ENCODE results near the gene NHS. TPM values are rescaled to one million over a fixed set of nuclear protein-coding genes. Genes with fewer than 3 reads are reported as not detected.

The NHS gene
- total RNA-seq, 2 donors from 2014 or later = under 0.01 to 1.3 TPM

DNA sequence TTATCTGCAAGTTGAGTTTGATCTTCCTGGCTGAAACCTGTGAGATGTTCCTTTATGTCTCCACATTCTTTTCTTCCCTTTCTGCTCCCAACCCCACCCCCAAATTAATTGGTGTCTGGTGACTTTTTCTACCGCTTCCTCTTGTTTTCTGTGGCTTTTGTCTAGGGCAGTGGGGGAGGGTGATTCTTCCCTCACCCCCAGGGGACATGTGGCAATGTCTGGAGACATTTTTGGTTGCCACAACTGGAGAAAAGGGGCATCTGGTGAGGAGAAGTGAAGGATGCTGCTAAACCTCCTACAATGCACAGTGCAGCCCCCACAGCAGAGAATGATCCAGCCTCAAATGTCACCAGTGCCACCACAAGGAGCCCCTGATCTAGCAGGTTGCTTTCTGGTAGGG is 152.9 kb downstream of the NHS start:
- peaks cover 12% of the 10 kb centered on the region for H3K4me1 ChIP-seq
- no peak overlapping the region for H3K4me3 ChIP-seq
- DNase-seq (peak in 1 of 4 donors; percentile 10), ATAC-seq (no peak)
- H3K27me3 ChIP-seq = no peaks in the 10 kb centered on the region
- WGBS, 2 donors = 80% methylated on average over 1 of the region's 1 CpG
- no peaks in the 10 kb centered on the region for H3K9me3 ChIP-seq
- intact Hi-C loops (cut with DNase I) = no loop called here
- TF ChIP-seq, protein P1, sequence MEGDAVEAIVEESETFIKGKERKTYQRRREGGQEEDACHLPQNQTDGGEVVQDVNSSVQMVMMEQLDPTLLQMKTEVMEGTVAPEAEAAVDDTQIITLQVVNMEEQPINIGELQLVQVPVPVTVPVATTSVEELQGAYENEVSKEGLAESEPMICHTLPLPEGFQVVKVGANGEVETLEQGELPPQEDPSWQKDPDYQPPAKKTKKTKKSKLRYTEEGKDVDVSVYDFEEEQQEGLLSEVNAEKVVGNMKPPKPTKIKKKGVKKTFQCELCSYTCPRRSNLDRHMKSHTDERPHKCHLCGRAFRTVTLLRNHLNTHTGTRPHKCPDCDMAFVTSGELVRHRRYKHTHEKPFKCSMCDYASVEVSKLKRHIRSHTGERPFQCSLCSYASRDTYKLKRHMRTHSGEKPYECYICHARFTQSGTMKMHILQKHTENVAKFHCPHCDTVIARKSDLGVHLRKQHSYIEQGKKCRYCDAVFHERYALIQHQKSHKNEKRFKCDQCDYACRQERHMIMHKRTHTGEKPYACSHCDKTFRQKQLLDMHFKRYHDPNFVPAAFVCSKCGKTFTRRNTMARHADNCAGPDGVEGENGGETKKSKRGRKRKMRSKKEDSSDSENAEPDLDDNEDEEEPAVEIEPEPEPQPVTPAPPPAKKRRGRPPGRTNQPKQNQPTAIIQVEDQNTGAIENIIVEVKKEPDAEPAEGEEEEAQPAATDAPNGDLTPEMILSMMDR (IDR thresholded peaks at IDR 0.05) = no peak
- no peak for TF ChIP-seq POLR2A (IDR thresholded peaks at IDR 0.05)
- H3K36me3 ChIP-seq (replicated peaks in 1 of 2; ENCODE audit: insufficient read depth in 1 of 2, low read depth in 2 of 2) = no peaks in the 10 kb centered on the region
- peak overlapping the region in 3 of 4 donors; percentile 17 to 65 (median 47) for H3K27ac ChIP-seq

DNA sequence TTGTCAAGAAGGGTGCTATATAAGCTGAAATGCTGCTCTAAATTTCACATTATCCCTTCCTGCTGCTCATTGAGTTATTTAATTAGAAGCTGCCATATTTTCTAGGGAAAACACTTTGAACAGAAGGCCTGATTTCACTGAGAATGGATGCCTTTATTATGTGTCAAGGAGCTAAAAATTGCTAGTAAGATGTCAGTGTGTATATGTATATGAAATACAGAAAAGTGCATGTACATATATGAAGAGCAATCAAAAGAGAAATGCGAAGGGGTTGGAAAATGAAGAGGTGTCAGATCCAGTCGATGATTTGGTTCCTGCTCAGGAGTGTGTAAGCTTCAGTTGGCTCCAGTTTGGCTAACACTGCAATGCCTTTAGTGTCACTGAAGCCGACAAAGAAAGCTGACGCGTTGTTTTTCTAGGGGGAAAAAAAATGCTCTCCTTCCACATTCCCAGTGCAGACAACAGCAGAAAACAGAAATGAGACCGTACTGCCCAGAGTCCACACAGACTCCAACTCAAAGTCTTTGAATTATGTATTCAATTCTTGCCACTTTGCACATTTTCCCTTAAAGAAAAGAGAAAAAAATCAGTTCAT is 154.2 kb downstream of the NHS start:
- intact Hi-C loops (cut with DNase I) = no loop called here
- no peak for DNase-seq
- WGBS, 2 donors = 48 to 77% methylated on average over 6 of the region's 6 CpGs
- no peak overlapping the region for H3K4me3 ChIP-seq
- no peak for TF ChIP-seq POLR2A (IDR thresholded peaks at IDR 0.05)
- TF ChIP-seq, protein P1 (IDR thresholded peaks at IDR 0.05) = no peak
- no peaks in the 10 kb centered on the region for H3K36me3 ChIP-seq (replicated peaks in 1 of 2; ENCODE audit: insufficient read depth in 1 of 2, low read depth in 2 of 2)
- H3K9me3 ChIP-seq = no peaks in the 10 kb centered on the region
- H3K27ac ChIP-seq = no peak overlapping the region
- no peak for ATAC-seq
- no peaks in the 10 kb centered on the region for H3K27me3 ChIP-seq
- peaks cover 12% of the 10 kb centered on the region for H3K4me1 ChIP-seq

DNA sequence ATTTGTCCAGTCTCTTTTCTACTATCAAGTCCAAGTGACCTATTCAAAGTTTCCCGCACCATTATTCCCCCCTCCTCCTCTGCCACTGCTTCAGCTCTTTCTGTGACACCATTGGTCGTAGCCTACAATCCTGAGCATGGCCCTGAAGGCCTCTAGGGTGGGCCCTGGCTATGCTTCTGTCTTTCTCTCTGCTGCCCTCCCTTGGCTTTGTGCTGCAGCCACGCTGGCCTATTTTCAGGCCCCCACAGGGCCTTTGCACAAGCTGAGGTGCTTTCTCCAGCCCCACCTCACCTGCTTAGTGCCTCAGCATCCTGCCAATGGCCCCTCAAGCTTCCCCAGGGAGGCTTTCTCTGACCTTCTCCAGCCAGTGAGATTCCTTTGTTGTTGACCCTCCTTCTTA is 156.5 kb downstream of the NHS start:
- no peaks in the 10 kb centered on the region for H3K27me3 ChIP-seq
- intact Hi-C loops (cut with DNase I) = no loop called here
- H3K4me1 ChIP-seq = peaks cover 12% of the 10 kb centered on the region
- no peak for TF ChIP-seq POLR2A (IDR thresholded peaks at IDR 0.05)
- TF ChIP-seq, protein P1 (IDR thresholded peaks at IDR 0.05) = no peak
- DNase-seq = no peak
- no peak overlapping the region for H3K27ac ChIP-seq
- no peak for ATAC-seq
- no peak overlapping the region for H3K4me3 ChIP-seq
- WGBS, 2 donors = 92 to 94% methylated on average over 3 of the region's 3 CpGs
- H3K36me3 ChIP-seq (replicated peaks in 1 of 2; ENCODE audit: insufficient read depth in 1 of 2, low read depth in 2 of 2) = no peaks in the 10 kb centered on the region
- no peaks in the 10 kb centered on the region for H3K9me3 ChIP-seq

DNA sequence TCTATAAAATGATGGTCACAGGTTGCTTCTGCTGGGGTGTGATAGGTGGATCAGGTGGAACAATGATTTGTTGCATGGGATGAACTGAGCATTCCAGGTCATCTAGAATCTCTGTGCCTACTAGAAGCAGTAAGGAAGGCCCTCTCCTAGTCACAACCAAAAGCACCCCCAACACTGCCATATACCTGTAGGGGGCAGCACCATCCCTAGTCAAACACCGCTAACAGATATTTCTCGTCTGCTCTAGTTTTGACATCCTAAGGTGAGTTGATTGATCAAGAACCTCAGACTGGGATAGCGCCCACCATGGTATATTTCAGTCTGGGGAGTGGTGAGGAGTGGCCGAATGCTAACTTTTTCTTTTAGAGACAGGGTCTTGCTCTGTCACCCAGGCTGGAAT is 160.2 kb downstream of the NHS start:
- Histone ChIP-seq H3K4me3 (no peak overlapping the region), H3K27ac (no peak overlapping the region), H3K4me1 (no peaks in the 10 kb centered on the region), H3K36me3 (replicated peaks in 1 of 2; ENCODE audit: insufficient read depth in 1 of 2, low read depth in 2 of 2) (no peaks in the 10 kb centered on the region), H3K9me3 (no peaks in the 10 kb centered on the region), H3K27me3 (no peaks in the 10 kb centered on the region)
- intact Hi-C loops (cut with DNase I) = no loop called here
- WGBS, 2 donors = 26% methylated on average over 4 of the region's 4 CpGs; no CpG with 5 or more reads in 1 of the 2 donors
- DNase-seq (peak; percentile 30 to 66 (median 50)), ATAC-seq (no peak)
- no peak for TF ChIP-seq POLR2A (IDR thresholded peaks at IDR 0.05)
- TF ChIP-seq, protein P1 (IDR thresholded peaks at IDR 0.05) = peak in 6 of 7 experiments; percentile 19 to 64 (median 55)

DNA sequence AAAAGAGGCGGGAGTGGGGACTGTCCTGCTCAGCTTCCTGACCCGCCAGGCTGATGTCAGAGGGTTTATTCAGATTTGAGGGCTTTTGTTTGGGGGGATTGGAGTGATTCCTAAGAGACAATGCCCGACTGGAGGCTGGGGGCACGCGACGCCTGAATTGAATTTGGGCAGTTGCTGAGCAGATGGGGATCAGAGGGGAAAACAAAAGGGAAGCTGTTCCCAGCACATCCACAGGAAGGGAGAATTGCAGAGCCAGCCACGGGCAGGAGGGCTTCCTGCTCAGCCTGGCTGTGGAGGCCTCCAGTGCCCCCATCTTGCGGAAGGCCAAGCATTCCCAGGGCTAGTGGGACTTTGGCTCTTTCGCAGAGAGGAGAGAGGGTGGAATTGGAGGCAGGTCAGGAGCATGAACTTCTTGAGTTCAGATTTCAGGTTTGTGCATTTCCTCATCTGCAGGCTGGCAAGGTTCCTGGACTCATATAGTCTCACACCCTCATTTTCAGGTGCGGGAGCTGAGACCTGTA is 162.8 kb downstream of the NHS start:
- no peaks in the 10 kb centered on the region for H3K4me1 ChIP-seq
- 85 to 90% methylated on average over 6 to 9 of the region's 10 CpGs for WGBS, 2 donors
- H3K4me3 ChIP-seq = no peak overlapping the region
- H3K9me3 ChIP-seq = no peaks in the 10 kb centered on the region
- TF ChIP-seq, protein P1 (IDR thresholded peaks at IDR 0.05) = no peak
- TF ChIP-seq POLR2A (IDR thresholded peaks at IDR 0.05) = no peak
- no peak overlapping the region for H3K27ac ChIP-seq
- intact Hi-C loops (cut with DNase I) = no loop called here
- no peak for ATAC-seq
- no peak for DNase-seq
- H3K27me3 ChIP-seq = no peaks in the 10 kb centered on the region
- H3K36me3 ChIP-seq (replicated peaks in 1 of 2; ENCODE audit: insufficient read depth in 1 of 2, low read depth in 2 of 2) = no peaks in the 10 kb centered on the region

Data from body of pancreas (tissue), 4 donors.